SKM-1 (cell line): Measurements from ENCODE around the gene PSKH1.
"Not testable (repeated sequence)": the region's sequence is repeated elsewhere in the genome, so short reads cannot be mapped to it uniquely, and the experiment has no call there.

Experiments used
- DNase-seq: peaks from one replicate; lab custom pipeline; 2025; ENCODE audit not compliant: unreplicated experiment; lab: John Stamatoyannopoulos, UW

The PSKH1 gene

DNA sequence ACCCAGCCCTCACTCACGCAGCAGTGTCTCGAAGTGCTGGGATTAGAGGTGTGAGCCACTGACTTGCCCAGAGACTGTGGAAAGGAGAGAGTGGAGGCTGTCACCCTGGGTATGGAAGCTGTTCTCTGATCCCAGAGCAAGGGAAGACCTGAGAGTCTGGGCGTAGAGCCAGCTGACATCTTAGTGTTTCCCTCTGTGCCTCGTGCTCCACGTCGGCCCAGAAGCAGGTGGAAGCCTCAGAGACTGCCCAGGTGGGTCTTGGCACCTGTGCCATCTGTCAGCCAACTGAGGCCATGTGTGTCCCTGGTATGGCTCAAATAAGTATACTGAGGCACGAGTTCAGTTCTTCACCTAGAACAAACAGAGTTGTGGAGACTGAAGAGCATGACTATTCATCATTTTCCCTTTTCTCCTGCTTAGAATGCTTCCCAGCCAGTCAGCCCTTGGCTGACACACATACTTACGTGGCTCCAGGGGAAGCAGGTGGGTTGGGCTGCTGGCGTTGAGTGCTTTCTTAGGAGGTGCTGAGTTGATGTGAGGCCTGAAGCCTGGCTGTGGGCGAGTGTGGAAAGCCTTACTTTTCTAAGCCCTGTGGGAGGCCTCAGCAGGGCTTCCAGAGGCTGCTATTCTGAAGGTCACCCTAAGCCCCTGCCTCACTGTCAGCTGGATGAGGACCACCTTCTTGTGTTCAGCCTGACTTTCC, 30.5 kb downstream of the PSKH1 start:
- DNase-seq, result no peak

DNA sequence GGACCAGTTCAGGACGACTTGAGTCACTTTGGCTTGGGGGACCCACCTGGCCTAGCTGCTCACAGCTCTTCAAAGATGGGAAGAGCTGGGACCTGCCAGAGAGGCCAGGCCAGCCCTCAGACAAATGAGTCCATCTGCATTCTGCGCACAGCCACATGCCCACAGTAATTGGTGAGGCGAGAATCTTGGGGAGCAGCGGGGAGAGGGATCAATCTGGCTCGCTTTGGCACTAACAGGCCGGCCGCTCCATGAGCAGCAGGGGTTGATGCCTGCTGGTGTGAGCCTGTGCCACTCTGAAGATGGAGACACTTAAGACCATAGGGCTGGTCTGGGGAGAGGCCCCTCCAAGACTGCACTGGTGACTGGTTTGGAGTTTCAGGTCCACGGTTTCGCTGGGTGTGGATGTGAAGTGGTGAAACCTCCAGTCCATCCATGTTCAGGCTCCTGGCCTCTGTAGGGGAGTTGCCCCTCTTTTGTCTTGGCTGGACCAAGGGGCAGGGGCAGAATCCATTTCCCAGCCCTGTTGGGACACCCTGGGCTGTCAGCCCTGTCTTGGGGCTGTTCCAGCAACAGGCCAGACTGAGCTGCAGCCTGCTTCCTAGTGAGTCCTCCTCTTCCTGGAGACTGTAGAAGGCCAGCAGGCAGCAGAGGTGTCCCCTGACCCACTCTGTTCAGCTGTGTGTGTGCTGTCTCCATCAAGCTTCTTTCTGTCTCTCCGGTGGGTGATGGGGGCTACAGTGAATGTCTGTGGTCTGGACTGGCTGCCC, 31.3 kb downstream of the PSKH1 start:
- DNase-seq, result no peak

DNA sequence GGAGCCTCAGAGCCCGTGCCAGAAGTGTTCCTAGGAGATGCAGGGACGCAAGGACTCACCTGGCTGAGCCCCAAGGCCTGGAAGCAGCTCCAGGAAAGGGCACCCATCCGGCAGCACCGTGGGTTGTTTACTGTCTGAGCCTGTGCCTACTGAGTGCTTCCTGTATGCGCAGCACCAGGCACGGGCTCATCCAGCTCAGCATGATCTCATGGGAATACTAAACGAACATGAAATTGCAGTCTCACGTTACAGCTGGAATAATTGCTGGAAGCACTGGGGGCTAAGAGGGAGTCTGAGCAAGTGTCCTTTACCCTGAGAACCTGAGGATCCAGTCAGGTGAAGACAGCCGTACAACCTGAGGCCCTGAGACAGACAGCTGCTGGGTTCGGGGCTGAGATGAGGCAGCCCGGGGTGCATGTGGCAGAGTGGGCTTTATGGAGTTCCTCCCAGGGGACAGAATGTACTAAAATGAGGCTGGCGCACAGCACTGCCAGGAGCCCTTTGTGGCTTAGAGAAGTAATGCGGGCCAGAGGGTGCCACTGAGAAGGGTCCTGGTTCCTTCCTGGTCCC, 33.2 kb downstream of the PSKH1 start:
- DNase-seq, result no peak

DNA sequence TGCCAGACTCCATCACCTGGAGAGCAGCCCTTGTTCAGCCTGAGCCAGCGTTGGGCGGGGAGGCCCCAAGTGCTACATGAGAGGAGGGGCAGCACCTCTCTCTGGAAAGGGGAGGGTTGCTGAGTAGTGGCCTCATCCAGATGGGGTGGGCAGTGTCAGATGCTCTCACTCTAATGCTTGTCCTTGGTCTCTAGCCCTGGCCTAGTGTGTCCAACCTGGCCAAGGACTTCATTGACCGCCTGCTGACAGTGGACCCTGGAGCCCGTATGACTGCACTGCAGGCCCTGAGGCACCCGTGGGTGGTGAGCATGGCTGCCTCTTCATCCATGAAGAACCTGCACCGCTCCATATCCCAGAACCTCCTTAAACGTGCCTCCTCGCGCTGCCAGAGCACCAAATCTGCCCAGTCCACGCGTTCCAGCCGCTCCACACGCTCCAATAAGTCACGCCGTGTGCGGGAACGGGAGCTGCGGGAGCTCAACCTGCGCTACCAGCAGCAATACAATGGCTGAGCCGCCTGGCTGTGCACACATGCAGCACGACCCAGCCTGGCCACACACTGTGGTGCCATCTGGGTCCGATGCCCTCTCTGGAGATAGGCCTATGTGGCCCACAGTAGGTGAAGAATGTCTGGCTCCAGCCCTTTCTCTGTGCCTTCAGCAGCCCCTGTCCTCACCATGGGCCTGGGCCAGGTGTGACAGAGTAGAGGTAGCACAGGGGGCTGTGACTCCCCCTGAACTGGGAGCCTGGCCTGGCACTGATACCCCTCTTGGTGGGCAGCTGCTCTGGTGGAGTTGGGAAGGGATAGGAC, 34.3 kb downstream of the PSKH1 start:
- DNase-seq, result no peak

DNA sequence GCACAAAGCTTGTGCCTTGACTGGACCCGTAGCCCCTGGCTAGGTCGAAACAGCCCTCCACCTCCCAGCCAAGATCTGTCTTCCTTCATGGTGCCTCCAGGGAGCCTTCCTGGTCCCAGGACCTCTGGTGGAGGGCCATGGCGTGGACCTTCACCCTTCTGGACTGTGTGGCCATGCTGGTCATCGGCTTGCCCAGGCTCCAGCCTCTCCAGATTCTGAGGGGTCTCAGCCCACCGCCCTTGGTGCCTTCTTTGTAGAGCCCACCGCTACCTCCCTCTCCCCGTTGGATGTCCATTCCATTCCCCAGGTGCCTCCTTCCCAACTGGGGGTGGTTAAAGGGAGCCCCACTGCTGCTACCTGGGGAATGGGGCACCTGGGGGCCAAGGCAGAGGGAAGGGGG, 35.1 kb downstream of the PSKH1 start:
- no peak for DNase-seq

DNA sequence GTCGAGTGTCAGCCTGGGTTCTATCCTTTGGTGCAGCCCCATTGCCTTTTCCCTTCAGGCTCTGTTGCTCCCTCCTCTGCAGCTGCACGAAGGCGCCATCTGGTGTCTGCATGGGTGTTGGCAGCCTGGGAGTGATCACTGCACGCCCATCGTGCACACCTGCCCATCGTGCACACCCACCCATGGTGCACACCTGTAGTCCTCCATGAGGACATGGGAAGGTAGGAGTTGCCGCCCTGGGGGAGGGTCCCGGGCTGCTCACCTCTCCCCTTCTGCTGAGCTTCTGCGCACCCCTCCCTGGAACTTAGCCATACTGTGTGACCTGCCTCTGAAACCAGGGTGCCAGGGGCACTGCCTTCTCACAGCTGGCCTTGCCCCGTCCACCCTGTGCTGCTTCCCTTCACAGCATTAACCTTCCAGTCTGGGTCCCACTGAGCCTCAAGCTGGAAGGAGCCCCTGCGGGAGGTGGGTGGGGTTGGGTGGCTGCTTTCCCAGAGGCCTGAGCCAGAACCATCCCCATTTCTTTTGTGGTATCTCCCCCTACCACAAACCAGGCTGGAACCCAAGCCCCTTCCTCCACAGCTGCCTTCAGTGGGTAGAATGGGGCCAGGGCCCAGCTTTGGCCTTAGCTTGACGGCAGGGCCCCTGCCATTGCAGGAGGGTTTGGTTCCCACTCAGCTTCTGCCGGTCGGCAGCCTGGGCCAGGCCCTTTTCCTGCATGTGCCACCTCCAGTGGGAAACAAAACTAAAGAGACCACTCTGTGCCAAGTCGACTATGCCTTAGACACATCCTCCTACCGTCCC, 35.7 kb downstream of the PSKH1 start:
- peak; percentile 26 for DNase-seq

DNA sequence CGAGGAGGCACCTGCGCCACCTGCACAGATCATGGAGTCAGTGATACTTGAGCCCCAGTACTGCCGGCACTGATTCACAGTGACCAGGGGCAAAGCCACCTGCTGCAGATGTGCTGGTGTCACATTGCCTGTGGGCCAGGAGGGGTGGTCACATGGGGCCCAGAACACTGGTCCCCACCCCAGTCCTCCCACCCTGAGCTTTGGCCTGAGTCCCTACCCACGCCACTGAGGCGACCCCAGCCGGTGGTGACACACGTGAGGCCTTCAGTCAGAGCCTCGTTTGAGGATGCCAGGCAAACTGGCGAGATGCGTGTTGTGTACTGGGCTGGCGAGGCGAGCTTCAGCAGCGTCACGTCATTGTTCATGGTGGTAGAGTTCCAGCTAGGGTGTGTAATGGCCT, 37.1 kb downstream of the PSKH1 start:
- no peak for DNase-seq

DNA sequence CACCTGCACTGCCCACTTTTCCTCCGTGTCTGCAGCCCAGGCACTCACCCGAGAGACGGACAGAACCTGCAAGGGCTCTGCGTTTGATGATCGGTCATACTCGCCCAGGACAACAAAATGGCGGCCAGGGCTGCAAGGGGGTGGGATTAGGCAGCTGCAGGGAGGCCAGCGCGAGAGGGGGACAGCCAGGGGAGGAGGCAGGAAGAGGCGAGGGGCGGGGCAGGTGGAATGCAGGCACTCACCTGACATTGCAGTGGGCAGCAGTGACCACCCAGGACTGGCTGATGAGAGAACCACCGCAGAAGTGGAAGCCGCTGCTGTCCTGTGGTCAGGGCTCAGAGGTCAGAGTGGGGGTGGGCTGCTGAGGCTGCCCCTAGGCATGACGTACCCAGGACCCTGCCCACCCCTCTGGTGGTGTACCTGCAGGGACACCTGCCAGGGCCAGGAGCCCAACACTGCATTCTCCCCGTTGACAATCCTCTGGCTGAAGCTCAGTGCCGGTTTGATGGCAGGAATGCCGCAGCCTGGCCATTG, 37.7 kb downstream of the PSKH1 start:
- no peak for DNase-seq

DNA sequence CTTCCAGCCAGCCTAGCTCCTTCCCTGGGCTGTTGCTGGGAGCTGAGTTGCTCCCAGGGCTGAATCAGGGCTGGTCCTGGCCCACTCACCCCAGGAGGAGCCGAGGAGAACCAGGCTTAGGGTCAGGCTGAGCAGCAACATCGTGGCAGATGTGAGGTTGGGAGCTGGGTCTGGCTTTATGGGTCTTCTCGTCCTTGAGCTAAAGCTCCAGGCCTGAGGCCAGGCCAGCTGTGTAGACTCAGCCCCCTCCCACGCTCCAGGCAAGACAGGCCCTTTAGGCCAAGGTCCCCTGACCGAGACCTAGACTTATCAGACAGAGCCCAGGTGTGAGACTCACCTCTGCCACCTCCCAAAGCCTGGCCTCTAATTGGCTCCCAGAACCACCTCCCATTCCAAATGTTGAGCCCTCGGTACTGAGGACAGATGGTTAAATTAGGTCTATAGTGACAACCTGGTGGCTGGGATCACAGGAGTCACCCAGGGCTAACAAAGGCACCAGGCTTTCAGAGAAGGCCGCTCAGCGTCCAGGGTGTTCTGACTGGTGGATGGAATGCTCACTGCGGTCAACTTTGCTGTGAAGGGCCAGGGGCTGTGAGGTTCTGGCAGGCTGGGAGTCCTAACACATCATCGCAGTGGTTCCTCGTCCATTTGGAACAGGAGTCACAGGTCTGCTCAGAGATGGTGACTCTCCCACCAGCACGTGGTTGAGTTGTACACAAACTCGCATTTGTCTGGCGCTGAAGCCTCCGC, 38.8 kb downstream of the PSKH1 start, which contains the start of gene CTRL:
Gene CTRL (minus strand): TSS at position 151 of the 750 bp plus-strand sequence. CDS start 10 bp downstream, at position 141.
- DNase-seq, result no peak

DNA sequence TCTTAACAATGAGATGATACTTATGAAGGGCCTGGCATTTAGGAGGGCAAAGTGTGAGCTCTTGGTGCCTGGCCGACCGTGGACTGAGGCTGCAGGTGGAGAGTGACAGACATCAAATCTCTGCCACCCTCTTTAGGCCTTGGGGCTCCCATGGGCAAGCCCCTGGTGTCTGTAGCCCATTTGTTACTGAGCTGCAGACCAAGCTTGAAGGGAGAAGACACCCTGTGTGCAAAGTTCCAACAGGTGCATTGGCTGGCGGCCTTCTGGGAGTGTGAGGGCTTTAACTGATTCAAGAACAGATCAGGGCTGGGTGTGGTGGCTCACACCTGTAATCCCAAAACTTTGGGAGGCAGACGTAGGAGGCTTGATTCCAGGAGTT, 39.4 kb downstream of the PSKH1 start:
- no peak for DNase-seq

DNA sequence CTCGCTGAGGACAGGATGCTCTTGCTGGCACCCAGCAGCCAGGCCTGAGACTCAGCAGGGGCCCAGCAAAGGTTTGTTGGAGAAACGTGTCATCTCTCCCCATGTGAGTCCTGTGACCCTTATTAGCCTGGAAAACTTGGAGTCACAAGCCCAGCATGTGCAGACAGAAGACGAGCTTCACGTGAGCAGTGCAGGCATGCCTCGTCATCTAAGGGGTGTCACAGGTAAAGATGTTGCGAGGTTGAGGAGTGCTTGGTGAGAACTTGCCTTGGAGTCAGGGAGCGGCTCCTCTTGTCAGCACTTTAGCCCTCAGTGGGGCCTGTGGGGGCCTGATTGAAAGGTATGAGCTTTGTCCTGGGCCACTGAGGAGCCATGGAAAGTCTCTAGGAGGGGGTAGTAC, 40.8 kb downstream of the PSKH1 start:
- DNase-seq, result no peak

DNA sequence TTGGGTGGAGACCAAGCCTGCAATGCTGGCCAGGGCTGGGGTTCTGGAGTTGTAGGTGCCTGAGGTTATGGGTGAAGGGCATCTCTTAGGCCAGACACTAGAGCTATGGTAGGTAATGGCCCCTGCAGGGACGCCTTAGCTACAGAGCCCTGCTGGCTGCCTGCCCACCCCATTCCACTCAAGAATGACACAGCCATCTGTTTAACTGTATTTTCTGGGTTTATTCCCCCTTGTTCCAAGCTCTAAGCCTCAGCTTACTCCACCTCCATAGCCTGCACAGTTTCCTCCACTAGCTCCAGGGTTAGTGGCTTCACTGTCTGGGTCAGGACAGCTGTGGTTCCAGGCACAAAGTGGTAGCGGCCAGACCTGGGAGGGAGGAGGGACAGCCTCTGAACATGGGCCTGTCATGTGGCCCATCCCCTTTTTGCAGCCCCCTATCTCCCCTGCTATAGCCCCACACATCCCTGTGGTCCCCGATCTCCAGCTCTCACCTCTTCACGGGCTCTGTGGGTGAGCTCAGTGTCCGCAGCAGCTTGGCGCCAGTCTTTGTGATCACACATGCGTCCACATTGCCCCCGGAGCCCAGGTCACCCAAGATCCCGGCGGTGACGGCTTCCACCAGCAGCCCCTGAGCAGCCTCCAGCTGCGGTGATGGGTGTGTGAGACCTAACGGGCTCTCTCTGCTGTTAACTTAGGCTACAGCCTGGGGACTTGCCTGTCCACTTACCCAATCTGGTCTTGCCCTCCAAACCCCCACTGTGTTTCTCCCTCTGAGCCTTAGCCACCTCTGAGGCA, 41.4 kb downstream of the PSKH1 start:
- DNase-seq, result no peak

DNA sequence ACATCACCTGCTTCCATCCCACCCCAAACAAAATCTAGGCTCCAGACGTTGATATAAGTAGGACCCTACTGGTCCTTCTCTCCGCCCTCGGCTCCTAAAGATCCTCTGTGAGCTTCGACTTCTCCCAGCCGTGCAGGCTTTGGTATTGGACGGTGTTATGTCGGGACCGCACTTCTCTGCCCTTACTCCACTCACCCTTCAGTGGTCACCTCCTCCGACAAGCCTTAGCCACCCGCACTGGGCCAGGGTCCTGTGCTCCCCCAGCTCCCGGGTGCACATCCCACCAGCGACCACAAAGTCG, 42.0 kb downstream of the PSKH1 start:
- no peak for DNase-seq

DNA sequence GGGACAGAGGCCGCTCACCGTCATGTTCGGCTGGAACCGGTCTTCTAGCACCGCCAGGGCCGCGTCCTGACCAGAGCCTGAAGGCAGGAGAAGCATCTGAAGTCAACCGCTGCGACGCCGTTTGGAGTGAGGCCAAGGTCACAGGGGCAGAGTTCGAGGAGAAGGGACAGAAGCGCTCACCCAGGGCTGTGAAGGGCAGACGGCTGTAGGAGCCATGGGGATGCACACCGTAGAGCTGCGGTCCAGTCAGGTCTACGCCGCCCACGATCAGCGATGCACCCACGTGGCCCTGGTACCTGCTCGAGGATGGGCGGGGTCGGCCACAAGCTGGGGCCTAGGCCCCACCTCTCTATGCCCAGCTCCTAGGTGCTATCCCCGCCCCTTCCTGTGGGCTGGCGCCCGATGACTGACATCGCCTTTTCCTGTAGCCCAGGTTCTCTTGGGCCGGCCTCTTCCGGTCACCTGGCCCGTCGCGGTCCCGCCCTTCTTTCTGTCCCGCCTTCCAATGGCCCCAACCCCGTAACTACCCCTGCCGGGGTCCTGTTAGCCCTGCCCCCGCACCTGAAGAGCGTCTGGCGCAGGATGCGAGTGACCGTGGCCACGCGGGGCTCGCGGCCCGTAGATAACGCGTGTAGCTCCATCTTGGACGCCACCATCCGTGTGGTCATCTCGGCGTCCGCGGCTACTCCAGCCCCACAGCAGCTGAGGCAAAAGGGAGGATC, 42.5 kb downstream of the PSKH1 start:
- DNase-seq, result peak; percentile 93

DNA sequence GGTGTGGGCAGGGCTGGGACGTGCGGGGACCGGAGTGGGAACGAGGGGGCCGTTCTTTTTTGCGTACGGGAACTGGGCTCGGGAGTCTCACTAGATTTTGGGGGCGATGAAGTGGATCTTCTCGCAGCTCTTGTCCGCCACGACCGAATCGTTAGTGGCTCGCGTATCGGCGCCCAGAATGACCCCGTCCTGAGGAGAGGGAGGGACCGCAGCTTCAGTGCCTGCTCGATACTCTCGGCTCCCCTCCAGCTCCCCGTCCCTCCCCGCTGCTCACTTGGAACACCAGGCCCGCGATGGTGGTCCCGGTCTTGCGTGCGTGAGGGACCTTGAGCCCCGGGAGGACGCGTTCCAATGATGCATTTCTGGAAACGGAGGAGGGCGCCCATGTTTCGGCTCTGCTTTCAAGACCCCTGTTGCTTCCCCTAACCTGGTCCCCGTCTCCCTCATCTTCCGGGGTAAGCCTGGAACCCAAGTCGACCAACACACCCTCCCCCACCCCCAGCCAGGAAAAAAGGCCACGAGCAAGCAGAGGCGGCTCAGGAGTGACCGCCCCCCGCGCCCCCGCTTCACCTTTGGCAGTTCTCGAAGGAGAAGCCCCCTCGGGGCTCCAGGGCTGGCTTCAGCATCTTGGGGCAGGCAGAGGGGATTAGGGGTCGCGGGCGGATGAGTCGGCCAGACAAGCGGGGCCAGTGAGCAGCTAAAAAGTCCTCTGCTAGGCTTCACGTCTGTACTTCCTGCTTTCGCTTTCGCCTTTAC, 43.2 kb downstream of the PSKH1 start, which contains the start of gene PSMB10:
Gene PSMB10 (minus strand): TSS at position 727 of the 756 bp plus-strand sequence. CDS start 101 bp downstream, at position 626.
- no peak for DNase-seq

DNA sequence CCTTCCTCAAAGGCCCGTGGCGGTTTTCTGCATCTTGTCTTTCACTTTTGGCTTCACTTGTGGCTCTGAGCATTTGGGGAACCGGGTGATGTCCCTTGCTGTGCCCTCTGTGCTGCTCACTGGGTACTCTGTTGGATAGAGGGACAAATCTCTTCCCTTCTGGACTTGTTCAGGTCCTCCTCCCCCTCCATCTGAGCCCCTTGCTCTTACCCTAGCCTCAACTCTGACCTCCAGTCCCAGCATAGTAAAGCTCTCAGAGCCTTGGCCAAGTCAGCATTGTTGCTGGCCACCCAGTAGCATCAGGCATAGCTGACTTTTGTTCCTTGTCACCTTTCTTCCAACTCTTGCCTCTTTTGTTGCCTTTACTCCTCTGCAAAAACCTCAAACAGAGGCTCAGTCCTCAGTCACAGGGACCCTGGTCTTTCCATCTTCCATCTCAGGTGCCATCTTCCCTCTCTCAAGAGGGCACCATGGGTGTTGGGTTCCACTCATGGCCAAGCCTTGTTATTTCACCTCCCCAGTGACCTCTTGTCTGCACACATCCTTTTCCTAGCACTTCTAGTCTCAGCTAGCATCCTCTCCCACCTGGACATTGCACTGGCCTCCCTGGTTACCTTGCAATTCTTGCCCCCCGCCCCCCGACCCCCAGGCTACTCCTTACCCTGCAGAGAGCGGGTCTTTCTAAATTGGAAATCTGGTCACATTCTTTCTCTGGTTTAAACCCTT, 44.0 kb downstream of the PSKH1 start:
- peak; percentile 91 for DNase-seq

DNA sequence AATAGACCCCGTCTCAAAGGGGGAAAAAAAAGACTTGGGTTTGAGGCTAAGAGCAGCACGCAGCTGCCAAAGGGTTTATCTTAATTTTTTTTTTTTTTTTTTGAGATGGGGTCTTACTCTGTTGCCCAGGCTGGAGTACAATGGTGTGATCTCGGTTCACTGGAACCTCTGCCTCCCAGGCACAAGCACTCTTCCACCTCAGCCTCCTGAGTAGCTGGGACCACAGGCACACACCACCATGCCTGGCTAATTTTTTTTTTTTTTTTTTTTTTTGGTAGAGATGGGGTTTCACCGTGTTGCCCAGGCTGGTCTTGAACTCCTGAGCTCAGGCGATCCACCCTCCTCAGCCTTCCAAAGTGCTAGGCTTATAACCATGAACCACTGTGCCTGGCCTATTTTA, 44.7 kb downstream of the PSKH1 start:
- not testable (repeated sequence) for DNase-seq
